Liver (tissue), 2 donors: ENCODE results near the gene SMCO3.

Source experiments
- JUND ChIP-seq, 2 donors: IDR thresholded peaks; 2 replicates each; pipeline ENCODE4 v1.6.1; 2016; ENCODE audit warnings: antibody characterized with exemption in 2 of 2
- RAD21 ChIP-seq, 2 donors: IDR thresholded peaks; 2 replicates each; pipeline ENCODE4 v1.6.1; 2016; ENCODE audit warnings: antibody characterized with exemption in 2 of 2, mild to moderate bottlenecking in 2 of 2
- donor health status: healthy.

DNA sequence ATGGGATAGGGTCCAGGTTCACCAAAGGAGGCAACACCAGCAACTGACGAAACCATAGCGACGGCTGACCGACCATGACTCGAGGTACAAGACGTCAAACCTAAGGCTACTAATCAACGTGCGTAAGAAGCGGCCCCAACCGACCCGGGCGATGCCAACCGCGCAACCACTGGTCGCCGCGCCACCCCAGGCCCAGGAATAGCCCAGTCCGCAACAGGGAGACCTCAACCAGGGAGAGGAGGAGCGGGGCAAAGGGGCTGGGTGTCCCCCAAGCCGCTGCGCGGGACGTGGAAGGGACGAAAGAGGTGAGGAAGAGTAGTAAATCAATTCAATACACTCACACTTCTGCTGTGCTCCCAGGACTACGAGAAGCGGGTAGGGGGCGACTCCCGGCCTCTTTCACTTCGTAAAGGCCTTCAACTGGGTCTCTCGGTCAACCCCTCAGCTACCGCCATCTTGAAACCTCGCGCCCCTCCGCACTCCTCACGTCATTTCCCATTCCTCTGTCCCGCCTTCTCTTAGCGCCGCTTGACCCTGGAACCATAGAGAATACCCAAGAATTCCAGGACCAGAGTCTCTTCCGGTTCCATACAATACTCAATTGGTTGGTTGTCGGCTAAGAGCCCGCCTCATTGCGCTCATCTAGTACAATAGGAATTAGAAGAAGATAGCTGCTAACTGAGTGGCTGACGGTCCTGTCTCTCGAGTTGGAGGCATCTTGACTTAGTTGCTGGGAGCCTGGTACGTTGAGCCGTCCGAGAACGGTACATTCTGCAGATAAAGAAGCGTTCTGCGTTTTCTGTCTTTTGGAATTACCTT is 10.8 kb downstream of the SMCO3 start, which contains the start of the genes C12orf60 and WBP11:
- TF ChIP-seq JUND (IDR thresholded peaks at IDR 0.05) (peak; percentile 53 to 83), RAD21 (IDR thresholded peaks at IDR 0.05) (peak; percentile 48 to 63)
